Stimulated activated CD8-positive, alpha-beta memory T cell treated with anti-CD3 and anti-CD28 coated beads, Interleukin-12 subunit alpha, Interleukin-12 subunit beta, amount 100 ng/mL, for 1 hour (primary cell): Measurements from ENCODE around the gene FAM20A.

Experiments
- DNase-seq: peaks from one replicate; pipeline ENCODE4 v3.0.0-alpha.2; 2020; ENCODE audit warnings: low read depth

Gene FAM20A

GRCh38 chr17:68610554-68610953 is 9.4 kb upstream of the FAM20A start:
- DNase-seq: no peak

DNA sequence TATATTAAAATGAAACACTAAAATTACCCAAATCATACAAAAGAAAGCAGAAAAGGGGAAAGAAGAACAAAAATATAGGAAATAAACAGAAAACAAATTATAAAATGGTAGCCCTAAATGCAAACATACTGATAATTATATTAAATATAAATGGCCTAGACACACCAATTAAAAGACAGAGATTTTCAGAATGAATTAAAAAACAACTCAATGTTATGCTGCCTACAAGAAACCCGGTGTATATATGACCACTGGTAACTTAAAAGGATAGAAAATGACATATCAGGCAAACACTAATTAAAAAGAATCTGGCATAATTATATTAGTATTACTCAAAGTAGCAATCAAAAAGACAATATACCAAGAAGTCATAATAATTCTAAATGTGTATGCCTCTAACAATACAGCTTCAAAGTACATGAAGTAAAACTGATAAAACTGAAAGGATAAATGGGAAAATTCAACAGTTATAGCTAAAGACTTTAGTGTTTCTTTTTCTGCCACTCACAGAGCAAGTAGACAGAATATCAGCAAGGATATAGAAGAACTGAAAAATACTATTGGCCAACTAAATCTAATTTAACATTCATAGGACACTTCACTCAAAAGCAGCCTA is 7.5 kb upstream of the FAM20A start:
- DNase-seq: no peak

DNA sequence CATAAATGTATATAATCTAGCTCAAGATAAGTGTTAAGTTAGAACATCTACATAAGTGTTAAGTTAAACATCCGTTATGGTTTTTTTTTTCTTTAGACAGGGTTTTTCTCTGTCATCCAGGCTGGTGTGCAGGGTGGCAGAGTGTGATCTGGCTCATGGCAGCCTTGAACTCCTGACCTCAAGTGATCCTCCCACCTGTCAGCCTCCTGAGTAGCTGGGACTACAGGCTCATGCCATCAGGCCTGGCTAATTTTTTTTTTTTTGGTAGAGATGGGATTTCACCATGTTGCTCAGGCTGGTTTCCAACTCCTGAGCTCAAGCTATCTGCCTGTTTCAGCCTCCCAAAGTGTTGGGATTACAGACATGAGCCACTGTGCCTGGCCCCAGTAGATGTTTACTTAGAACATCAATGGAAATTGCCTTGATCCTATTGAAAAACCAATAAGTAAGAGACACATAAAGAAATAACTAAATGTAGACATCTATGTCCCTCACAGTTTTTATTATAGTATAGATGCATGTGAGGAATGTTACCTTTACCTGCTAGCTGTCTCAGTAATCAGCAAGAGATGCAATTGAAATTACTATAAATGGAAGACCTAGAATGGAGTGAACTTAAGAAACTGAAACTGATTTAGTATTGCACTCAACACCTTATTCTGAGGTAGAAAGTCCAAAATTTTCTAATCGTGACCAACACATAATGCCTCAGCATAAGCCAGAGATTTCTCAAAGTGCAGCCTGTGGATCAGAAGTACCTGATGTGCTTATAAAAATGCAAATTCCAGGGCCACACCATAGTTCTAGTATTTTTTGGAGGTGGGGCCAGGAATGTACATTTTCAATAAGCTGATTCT is 5.5 kb upstream of the FAM20A start:
- DNase-seq: no peak

DNA sequence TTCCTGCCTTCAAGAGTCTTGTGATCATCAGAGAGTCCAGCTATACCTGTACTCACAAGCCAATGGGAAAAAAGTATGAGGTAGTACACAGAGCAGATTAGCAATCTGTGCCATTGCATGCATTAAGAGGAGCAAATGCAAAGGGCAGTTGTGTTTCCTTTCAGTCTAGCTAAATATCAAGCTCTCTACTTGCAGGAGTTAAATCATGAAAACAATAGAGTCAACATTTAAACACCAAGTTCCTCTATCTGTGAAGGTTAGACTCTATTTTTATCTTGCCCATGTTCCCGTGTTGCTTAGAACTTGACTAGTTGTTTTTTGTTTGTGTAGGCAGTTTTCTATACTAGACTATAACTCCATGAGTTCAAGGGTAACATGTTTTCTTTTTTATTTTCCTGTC is 4.7 kb upstream of the FAM20A start:
- no peak for DNase-seq

DNA sequence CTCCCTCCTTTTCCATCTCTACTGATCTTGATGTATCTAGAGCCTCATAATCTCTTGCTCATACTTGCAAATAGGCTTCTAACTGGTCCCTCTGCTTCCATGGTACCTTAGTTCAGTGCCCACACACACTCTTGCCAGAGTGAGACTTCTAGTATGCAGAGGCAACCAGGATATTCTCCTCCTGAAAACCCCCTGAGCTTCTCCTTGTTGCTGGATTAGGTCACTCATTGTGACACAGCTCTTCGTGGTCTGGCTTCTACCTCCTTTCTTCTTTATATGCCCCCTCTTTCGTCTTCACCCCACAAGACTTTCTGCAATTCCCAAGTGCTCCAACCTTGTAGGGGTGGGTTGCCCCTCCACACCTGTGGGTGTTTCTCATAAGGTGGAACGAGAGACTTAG is 2.5 kb upstream of the FAM20A start:
- DNase-seq: no peak

DNA sequence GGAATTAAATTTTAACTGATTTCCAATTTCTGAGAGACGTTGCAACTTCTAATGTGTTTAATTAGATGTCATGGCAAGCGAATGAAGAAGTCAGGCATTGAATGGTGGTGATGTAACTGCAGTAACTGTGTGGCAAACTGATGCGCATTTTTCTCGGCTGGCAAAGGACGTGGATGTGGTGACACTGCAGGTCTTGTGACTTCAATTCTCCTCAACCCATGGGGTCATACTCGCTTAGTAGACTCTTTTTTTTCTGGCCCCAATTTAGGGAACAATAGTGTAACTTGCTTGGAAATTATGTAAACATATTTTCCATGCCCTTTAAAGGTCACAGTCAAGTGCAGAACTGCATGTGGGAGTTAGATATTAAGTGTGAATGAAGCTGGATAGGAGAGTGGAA is 1.9 kb upstream of the FAM20A start:
- no peak for DNase-seq

DNA sequence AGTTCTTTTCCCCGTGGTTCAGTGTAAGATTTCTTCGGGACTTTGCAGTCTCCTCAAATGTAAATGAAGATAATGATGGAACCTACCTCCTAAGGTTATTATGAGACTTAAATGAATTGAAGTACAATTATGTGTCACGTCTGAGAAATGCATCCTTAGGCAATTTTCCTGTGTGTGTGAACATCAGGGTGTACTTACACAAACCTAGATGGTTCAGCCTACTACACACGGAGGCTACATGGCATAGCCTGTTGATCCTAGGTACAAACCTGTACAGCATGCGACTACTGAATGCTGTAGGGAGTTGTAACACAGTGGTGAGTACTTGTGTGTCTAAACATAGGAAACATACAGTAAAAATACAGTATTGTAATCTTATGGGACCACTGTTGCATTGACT is 1.1 kb upstream of the FAM20A start:
- DNase-seq: no peak

DNA sequence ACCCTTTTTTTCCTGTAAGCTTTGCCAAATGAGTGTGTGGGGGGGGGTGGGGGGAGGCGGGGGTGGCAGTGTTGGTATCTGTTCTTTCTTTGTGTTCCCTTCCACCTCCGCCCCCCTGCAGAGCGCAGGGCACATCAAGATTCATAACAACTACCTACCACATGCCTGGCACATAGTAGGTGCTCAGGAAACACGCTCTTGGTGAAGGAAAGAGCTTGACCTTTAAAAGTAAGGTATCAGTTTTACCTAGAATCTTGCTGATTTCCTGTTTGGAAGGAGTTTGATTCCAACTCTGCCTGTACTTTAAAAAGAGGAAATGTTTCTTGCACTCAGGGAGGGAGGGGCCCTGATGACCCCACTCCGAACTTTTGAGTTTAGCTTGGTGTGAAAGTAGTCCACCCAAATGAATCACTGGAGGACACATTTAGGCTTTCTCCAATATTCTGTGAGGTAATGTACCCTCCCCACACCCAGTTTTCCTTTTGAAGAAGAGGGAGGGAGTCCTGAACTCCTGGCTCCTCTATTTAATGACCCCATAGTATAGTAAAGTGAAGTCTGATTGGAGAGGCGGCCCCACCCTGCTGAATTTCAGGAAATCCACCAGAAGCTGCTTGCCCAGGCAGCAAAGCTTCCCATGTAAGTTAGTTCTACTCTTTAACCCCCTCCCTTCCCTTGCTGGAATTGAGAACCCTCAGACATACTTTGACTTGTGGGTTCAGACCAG is 560 bp upstream of the FAM20A start:
- no peak for DNase-seq

- DNase-seq: no peak
These were observed 868 bp downstream of the FAM20A start for GRCh38 chr17:68600067-68600930.

- DNase-seq: no peak
These were observed 1.6 kb downstream of the FAM20A start for GRCh38 chr17:68599552-68600066.

- DNase-seq: no peak
These were observed 2.1 kb downstream of the FAM20A start for GRCh38 chr17:68599091-68599490.

GRCh38 chr17:68598545-68598961 is 2.6 kb downstream of the FAM20A start:
- no peak for DNase-seq

GRCh38 chr17:68598074-68598473 is 3.1 kb downstream of the FAM20A start:
- no peak for DNase-seq

DNA sequence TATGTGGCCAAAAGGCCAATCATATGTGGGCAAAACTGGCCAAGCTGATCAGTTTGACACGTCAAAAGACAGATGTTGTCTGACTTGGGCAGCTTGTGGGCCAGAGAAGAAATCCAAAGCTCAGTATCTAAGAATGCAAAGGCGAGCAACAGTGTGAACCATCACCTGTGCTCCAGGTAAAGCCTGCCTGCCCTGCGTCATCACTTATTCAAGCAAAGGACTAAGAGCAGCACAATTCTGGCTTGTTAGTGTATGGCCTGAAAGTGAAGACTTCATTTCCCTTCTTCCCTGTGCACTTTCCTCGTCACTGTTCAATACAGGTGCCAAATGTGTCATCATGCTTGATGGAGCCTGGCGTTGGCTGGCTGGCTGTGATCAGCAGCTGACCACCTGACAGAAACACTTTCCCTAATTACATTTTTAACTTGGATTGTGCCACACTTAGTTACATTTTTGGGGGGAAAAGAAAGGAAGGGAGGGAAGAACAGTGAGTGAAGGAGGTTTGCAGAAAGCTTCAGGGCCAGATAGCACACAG is 4.7 kb downstream of the FAM20A start:
- no peak for DNase-seq

DNA sequence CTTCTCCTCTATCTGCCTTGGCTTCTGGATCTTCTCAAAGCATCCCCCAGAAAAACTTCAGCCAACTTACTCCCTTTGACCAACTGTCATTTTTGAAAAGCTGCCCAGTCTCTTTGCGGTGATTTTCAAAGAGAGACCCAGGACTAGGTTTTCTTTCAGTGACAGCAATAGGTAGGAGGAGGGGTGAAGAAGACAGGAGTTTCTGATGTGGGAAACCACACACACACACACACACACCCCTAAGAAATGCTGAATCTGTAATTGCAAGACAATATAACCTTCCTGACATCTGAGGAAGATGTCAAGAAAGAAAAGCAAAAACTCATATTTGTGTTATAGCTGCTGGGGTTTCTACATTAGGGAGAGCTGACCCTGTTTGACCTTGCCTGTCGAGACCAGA is 5.2 kb downstream of the FAM20A start:
- DNase-seq: no peak

GRCh38 chr17:68595496-68595895 is 5.7 kb downstream of the FAM20A start:
- no peak for DNase-seq

GRCh38 chr17:68594552-68594951 is 6.6 kb downstream of the FAM20A start:
- no peak for DNase-seq

DNA sequence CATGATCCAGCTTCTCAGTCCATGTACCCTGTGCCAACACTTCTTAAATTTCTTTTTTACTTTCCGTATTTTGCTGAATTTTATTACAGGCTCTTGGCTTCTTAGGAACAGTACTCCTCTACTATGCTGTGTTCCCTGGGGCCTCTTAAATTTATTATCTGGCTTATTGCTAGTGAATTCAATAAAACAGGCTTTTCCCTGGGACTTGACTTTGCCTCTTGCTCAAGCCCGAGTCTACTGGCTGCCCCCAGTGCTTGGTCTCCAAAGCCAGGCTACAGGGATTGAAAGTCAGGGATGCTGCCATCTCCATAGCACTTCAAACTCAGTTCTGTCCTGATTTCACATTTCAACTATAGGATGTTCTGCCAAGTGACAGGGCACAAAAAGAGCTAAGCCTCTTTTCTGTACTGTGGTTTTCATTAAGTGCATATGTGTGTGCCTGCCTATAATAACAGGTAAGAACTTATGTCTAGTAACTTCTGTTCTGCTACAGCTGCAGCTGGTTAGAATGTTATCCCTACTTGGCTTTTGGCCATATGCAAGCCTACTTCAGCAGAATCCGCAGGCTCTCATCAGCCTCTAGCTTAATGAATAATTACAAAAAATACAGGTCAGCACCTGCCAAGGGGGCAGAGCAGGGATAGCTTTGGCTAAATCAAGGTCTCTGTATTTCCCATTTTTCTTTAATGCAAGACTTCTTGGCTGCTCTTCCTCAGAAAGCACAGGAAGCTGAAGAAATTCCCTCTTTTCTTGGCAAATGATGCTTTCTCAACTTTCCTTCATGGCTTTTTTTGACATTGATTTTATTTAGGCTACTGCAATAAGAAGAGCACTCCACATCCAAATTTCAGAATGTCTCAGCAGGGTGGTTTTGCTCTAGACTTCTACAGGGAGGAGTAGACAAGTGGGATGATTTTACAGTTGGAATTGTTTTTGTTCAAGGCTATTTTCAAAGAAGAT is 8.2 kb downstream of the FAM20A start:
- DNase-seq: no peak

DNA sequence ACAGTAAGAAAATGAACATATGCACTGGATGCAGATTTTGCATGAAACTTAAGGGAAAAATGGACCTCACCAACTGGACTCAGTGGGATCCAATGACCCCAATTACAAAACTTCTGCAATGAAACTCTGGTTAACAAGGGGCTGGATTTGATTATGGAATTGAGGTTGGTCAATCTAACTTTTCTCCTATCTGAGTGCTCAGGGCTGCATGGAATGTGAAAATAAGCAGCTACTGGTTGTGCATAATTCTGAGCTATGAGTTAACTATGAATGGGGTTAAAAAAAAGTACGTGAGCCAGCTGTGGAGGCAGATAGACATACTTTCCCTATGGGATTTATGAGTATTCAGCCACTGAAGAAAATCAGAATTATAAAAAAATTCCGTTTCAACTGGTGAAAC is 9.2 kb downstream of the FAM20A start:
- no peak for DNase-seq

DNA sequence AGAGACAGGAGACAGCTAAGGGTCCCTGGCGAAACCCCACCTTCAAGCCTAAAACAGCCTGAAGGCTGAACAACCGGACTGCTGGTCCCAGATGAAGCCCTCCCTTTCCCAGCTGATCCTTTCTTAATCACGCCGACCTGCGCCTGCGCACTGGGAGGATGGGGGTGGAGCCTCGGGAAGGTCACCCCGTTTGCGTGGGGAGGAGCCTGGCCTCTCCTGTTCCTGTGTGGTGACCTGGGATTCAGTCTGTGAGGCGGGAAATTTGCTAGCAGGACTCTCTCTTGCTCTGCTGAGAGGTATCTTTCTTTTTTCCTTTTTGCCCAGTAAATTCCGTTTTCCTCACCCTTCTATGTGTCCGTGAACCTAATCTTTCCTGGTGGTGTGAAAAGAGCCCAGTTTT is 9.6 kb downstream of the FAM20A start:
- no peak for DNase-seq
